ENCODE data around the gene APOL4.

The APOL4 gene

DNA sequence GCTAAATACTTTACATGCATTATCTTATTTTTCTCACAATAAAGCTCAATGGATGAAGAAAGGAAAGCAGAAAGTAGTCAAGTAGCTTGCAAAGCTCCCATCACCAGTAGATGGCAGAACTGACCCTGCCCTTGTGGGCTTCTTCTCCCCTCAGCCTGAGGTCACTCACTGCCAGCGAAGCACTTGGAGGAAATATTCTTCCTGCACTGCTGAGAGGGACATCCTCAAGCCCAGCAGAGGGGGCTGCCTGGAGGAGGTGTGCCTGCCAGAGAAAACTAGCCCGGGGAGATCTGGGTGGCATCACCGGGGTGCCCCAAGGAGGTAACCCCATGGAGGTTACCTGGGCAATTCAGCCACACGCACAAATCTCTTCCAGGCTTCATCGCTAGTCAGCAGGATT, 6.6 kb downstream of the APOL4 start:
- Histone ChIP-seq H3K27ac (no peak overlapping the region), H3K9me3 (no peaks in the 10 kb centered on the region)
- TF ChIP-seq, protein P1, sequence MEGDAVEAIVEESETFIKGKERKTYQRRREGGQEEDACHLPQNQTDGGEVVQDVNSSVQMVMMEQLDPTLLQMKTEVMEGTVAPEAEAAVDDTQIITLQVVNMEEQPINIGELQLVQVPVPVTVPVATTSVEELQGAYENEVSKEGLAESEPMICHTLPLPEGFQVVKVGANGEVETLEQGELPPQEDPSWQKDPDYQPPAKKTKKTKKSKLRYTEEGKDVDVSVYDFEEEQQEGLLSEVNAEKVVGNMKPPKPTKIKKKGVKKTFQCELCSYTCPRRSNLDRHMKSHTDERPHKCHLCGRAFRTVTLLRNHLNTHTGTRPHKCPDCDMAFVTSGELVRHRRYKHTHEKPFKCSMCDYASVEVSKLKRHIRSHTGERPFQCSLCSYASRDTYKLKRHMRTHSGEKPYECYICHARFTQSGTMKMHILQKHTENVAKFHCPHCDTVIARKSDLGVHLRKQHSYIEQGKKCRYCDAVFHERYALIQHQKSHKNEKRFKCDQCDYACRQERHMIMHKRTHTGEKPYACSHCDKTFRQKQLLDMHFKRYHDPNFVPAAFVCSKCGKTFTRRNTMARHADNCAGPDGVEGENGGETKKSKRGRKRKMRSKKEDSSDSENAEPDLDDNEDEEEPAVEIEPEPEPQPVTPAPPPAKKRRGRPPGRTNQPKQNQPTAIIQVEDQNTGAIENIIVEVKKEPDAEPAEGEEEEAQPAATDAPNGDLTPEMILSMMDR (IDR thresholded peaks at IDR 0.05), result peak; percentile 62

DNA sequence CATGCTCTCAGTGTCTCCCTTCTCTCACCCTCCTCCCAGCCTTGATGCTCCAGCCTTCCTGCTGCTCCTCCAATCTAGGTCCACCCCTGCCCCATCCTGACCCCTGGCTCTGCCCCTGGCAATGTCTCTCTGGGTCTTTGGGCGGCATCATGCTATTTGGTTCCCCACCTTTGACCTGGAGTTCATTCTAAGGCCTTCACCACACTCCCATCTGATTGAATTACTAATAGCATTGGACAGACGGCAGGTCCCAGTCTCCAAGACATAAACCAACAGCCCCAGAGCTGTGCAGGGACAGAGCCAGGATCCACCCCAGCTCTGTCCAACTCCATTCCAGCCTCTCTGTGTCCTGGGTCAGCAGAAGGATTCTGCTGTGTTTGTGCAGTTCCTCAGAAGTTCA, 7.2 kb downstream of the APOL4 start:
- H3K4me1 ChIP-seq (ENCODE audit: control insufficient read depth in 1 of 2, insufficient read depth in 1 of 2, low read depth in 1 of 2, low read length in 1 of 2), result no peaks in the 10 kb centered on the region
- H3K4me3 ChIP-seq (ENCODE audit: low read depth in 1 of 2, low read length in 1 of 2), result no peak overlapping the region
- no peaks in the 10 kb centered on the region for H3K36me3 ChIP-seq
- peaks cover 30% of the 10 kb centered on the region for H3K27me3 ChIP-seq
- no peaks in the 10 kb centered on the region for H3K9me3 ChIP-seq
- H3K27ac ChIP-seq, result no peak overlapping the region
- TF ChIP-seq, protein P1 (IDR thresholded peaks at IDR 0.05), result no peak

More for the DNA sequence above, 6.6 kb downstream of the APOL4 start:
- Histone ChIP-seq H3K27me3 (peaks cover 30% of the 10 kb centered on the region), H3K4me3 (ENCODE audit: low read depth in 1 of 2, low read length in 1 of 2) (no peak overlapping the region), H3K36me3 (no peaks in the 10 kb centered on the region), H3K4me1 (ENCODE audit: control insufficient read depth in 1 of 2, insufficient read depth in 1 of 2, low read depth in 1 of 2, low read length in 1 of 2) (no peaks in the 10 kb centered on the region)

DNA sequence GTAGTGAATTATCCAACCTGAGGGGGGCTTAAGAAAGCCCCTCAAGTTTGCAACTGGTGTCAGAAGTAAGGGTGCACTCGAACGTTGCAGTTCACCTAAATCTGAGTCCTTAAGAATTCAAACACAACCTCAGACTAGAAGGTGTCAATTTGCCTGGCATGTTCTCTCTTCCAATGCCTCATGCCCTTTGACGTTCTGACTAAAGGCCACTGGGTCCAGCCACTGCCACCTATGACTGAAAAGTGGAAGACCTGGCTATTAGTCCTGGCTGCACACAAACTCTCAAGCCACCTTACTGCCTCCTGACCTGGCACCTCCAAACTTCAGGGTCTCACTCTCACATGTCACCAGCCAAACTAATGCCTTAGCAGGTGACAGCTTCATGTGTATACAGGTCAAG, 8.0 kb downstream of the APOL4 start:
- Histone ChIP-seq H3K27me3 (peaks cover 27% of the 10 kb centered on the region), H3K9me3 (no peaks in the 10 kb centered on the region), H3K27ac (no peak overlapping the region), H3K4me1 (ENCODE audit: control insufficient read depth in 1 of 2, insufficient read depth in 1 of 2, low read depth in 1 of 2, low read length in 1 of 2) (no peaks in the 10 kb centered on the region), H3K4me3 (ENCODE audit: low read depth in 1 of 2, low read length in 1 of 2) (no peak overlapping the region), H3K36me3 (no peaks in the 10 kb centered on the region)
- TF ChIP-seq, protein P1 (IDR thresholded peaks at IDR 0.05), result no peak

DNA sequence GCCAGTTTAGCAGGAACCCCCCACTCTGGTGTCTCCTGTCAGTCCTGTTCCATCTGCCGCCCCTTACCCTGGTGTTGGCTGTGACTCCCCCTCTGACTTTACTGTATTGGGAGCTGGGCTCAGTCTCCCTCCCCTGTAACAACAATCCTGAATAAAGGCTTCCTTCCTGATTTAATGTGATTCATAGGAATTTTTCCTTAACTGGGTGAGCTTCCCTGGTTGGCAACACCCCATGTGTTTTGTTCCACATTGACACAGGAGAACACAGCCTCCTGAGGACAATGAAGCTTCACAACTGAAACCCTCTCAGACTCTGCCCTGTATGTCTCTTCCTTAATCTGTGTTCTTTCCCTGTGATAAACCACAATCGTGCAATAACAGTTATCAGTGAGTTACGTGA, 8.4 kb downstream of the APOL4 start:
- peaks cover 23% of the 10 kb centered on the region for H3K27me3 ChIP-seq
- H3K4me1 ChIP-seq (ENCODE audit: control insufficient read depth in 1 of 2, insufficient read depth in 1 of 2, low read depth in 1 of 2, low read length in 1 of 2), result no peaks in the 10 kb centered on the region
- TF ChIP-seq, protein P1 (IDR thresholded peaks at IDR 0.05), result no peak
- no peaks in the 10 kb centered on the region for H3K9me3 ChIP-seq
- H3K27ac ChIP-seq, result no peak overlapping the region
- H3K4me3 ChIP-seq (ENCODE audit: low read depth in 1 of 2, low read length in 1 of 2), result no peak overlapping the region
- H3K36me3 ChIP-seq, result no peaks in the 10 kb centered on the region

DNA sequence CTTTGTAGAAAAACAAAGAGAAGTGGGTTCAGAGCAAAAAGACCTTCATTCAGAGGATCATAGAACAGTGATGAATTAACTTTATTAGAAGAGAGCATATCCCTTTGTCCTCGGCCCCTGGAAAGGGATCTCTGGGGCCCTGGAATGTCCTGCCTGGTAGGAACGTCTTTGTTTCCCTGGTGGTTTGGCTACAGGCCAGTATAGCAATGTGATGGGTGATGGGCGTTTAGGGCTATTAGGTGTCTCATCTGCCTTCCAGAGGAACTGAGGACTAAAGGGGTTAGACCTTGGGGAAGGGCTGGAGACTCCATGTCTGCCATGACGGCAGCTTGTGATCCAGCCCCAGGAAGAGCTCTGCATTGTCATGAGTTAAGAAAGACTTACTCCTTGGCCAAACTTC, 9.1 kb downstream of the APOL4 start:
- TF ChIP-seq, protein P1 (IDR thresholded peaks at IDR 0.05), result no peak
- Histone ChIP-seq H3K27me3 (peaks cover 17% of the 10 kb centered on the region), H3K4me3 (ENCODE audit: low read depth in 1 of 2, low read length in 1 of 2) (no peak overlapping the region), H3K4me1 (ENCODE audit: control insufficient read depth in 1 of 2, insufficient read depth in 1 of 2, low read depth in 1 of 2, low read length in 1 of 2) (no peaks in the 10 kb centered on the region), H3K27ac (no peak overlapping the region), H3K36me3 (no peaks in the 10 kb centered on the region), H3K9me3 (no peaks in the 10 kb centered on the region)
